Panc1 (cell line): ENCODE results near the gene TXNIP. TPM values are rescaled to one million over a fixed set of nuclear protein-coding genes. Genes with fewer than 3 reads are reported as not detected.

Experiments
- ATAC-seq: fragments of 200-7000 bp; cut with Tn5 transposase; 2 replicates; pipeline ENCODE4 v1.9.1; 2020; ENCODE audit warnings: mild to moderate bottlenecking, moderate library complexity
- BruUV-seq: library from RNA; stranded (reverse); fragments of 400-500 nt; replicated peaks from 2 replicates; lab custom pipeline; 2021; lab: Mats Ljungman, UMichigan
- CTCF ChIA-PET: fragments of 300-600 bp; sonication (Branson Sonifier 250); formaldehyde crosslinking; loops from one replicate; lab custom pipeline; 2022; ENCODE audit warnings: antibody characterized with exemption; lab: Charles Lee
- POLR2A ChIA-PET: fragments of 300-600 bp; sonication (Branson Sonifier 250); formaldehyde crosslinking; loops from one replicate; lab custom pipeline; 2022; ENCODE audit warnings: antibody characterized with exemption; lab: Charles Lee
- DNase-seq: peaks from one replicate; pipeline ENCODE4 v3.0.0-alpha.2; 2010; ENCODE audit warnings: low read depth, low spot score
- H3K27ac ChIP-seq: 2 replicates; pipeline ENCODE4 v1.5.1; 2011; ENCODE audit warnings: mild to moderate bottlenecking, low read length, inconsistent platforms
- H3K27me3 ChIP-seq: fragments of 200-500 bp; sonication (Bioruptor generic); 2 replicates; pipeline ENCODE4 v1.6.0; 2014; ENCODE audit warnings: low read length, inconsistent platforms; ENCODE audit not compliant: control insufficient read depth, insufficient read depth
- H3K36me3 ChIP-seq: fragments of 200-500 bp; sonication (Bioruptor generic); 2 replicates; pipeline ENCODE4 v1.5.1; 2014; ENCODE audit warnings: inconsistent platforms, mild to moderate bottlenecking, low read length, moderate library complexity; ENCODE audit not compliant: control insufficient read depth, insufficient read depth
- H3K4me1 ChIP-seq: 2 replicates; pipeline ENCODE4 v1.5.1; 2011; ENCODE audit warnings: inconsistent platforms, mild to moderate bottlenecking, low read length, moderate library complexity; ENCODE audit not compliant: control insufficient read depth, insufficient read depth
- H3K4me3 ChIP-seq, 2 experiments: 2 replicates each; pipeline ENCODE4 v1.5.1; 2011 to 2012; ENCODE audit warnings: low read depth in 2 of 2, low read length in 2 of 2, mild to moderate bottlenecking in 2 of 2, inconsistent platforms in 1 of 2, moderate library complexity in 1 of 2
- H3K9me3 ChIP-seq: fragments of 200-500 bp; sonication (Bioruptor generic); 2 replicates; pipeline ENCODE4 v1.5.1; 2014; ENCODE audit warnings: low read depth, mild to moderate bottlenecking, inconsistent platforms, low read length, moderate library complexity; ENCODE audit not compliant: control insufficient read depth, insufficient read depth
- POLR2AphosphoS5 ChIP-seq: IDR thresholded peaks from 2 replicates; pipeline ENCODE4 v1.6.1; 2012; ENCODE audit warnings: mild to moderate bottlenecking, low read depth, low read length, moderate library complexity
- SIN3A ChIP-seq: IDR thresholded peaks from 2 replicates; pipeline ENCODE4 v1.6.1; 2012; ENCODE audit warnings: low read depth, mild to moderate bottlenecking, low read length, moderate library complexity, borderline replicate concordance; ENCODE audit not compliant: insufficient read depth
- TCF7L2 ChIP-seq: IDR thresholded peaks from 2 replicates; pipeline ENCODE4 v1.6.1; 2011; ENCODE audit warnings: mild to moderate bottlenecking, low read depth, low read length, inconsistent platforms
- in situ Hi-C: cut with HindIII; loops from 2 replicates; pipeline ENCODE4 v1.10.0; 2016; ENCODE audit warnings: low sequenced_read_pairs, low pct_unique_long_range_greater_than_20kb
- intact Hi-C: fragments of 100-400 bp; cut with micrococcal nuclease; formaldehyde crosslinking; loops from one replicate; pipeline ENCODE4 v1.10.0; 2022; ENCODE audit not compliant: unreplicated experiment
- total RNA-seq: library from RNA; stranded (reverse); gene quantifications from one replicate; pipeline ENCODE4 v1.2.1, GENCODE V29; 2021; ENCODE audit not compliant: unreplicated experiment
- TF ChIP-seq, protein P1 (sequence below): fragments of 450-650 bp; IDR thresholded peaks from 2 replicates; pipeline ENCODE4 v1.5.1; 2017; ENCODE audit warnings: mild to moderate bottlenecking
- TF ChIP-seq, protein P2 (sequence below), 2 experiments: IDR thresholded peaks; 2 replicates each; pipeline ENCODE4 v1.6.1; 2011 to 2012; ENCODE audit warnings: low read depth in 2 of 2, control low read depth in 1 of 2, low read length in 1 of 2, mild to moderate bottlenecking in 1 of 2, moderate library complexity in 1 of 2; ENCODE audit not compliant: insufficient read depth in 1 of 2

TXNIP gene
- total RNA-seq, 1 experiment from 2014 or later = 15.2 TPM

GRCh38 chr1:145994391-145995120 is 1.8 kb downstream of the TXNIP start:
- POLR2A ChIA-PET = no interaction called here

GRCh38 chr1:145993618-145994390 is 2.6 kb downstream of the TXNIP start:
- peaks cover 12% of the 10 kb centered on the region for H3K4me1 ChIP-seq
- ATAC-seq (no peak), DNase-seq (no peak)
- H3K36me3 ChIP-seq = peaks cover 2% of the 10 kb centered on the region; the same call in 1 of the 2 replicates
- H3K9me3 ChIP-seq = no peaks in the 10 kb centered on the region
- no TSS peak for BruUV-seq
- no peaks in the 10 kb centered on the region; the same call in 1 of the 2 replicates for H3K27me3 ChIP-seq
- POLR2A ChIA-PET = no interaction called here
- peak overlapping the region; percentile 61 to 73; a peak in 1 of 4 replicates for H3K4me3 ChIP-seq
- CTCF ChIA-PET = interaction anchor here (0.6 kb wide), 1 partner anchor 149 kb away, joined by 5 read pairs; the partner anchor contains the start of gene NUDT17
- TF ChIP-seq, protein P1, sequence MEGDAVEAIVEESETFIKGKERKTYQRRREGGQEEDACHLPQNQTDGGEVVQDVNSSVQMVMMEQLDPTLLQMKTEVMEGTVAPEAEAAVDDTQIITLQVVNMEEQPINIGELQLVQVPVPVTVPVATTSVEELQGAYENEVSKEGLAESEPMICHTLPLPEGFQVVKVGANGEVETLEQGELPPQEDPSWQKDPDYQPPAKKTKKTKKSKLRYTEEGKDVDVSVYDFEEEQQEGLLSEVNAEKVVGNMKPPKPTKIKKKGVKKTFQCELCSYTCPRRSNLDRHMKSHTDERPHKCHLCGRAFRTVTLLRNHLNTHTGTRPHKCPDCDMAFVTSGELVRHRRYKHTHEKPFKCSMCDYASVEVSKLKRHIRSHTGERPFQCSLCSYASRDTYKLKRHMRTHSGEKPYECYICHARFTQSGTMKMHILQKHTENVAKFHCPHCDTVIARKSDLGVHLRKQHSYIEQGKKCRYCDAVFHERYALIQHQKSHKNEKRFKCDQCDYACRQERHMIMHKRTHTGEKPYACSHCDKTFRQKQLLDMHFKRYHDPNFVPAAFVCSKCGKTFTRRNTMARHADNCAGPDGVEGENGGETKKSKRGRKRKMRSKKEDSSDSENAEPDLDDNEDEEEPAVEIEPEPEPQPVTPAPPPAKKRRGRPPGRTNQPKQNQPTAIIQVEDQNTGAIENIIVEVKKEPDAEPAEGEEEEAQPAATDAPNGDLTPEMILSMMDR = no peak
- no peak for TF ChIP-seq TCF7L2
- TF ChIP-seq SIN3A = no peak
- TF ChIP-seq, protein P2, sequence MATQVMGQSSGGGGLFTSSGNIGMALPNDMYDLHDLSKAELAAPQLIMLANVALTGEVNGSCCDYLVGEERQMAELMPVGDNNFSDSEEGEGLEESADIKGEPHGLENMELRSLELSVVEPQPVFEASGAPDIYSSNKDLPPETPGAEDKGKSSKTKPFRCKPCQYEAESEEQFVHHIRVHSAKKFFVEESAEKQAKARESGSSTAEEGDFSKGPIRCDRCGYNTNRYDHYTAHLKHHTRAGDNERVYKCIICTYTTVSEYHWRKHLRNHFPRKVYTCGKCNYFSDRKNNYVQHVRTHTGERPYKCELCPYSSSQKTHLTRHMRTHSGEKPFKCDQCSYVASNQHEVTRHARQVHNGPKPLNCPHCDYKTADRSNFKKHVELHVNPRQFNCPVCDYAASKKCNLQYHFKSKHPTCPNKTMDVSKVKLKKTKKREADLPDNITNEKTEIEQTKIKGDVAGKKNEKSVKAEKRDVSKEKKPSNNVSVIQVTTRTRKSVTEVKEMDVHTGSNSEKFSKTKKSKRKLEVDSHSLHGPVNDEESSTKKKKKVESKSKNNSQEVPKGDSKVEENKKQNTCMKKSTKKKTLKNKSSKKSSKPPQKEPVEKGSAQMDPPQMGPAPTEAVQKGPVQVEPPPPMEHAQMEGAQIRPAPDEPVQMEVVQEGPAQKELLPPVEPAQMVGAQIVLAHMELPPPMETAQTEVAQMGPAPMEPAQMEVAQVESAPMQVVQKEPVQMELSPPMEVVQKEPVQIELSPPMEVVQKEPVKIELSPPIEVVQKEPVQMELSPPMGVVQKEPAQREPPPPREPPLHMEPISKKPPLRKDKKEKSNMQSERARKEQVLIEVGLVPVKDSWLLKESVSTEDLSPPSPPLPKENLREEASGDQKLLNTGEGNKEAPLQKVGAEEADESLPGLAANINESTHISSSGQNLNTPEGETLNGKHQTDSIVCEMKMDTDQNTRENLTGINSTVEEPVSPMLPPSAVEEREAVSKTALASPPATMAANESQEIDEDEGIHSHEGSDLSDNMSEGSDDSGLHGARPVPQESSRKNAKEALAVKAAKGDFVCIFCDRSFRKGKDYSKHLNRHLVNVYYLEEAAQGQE (IDR thresholded peaks at IDR 0.05; ENCODE audit: insufficient read depth in 1 of 2, low read depth in 2 of 2, low read length in 1 of 2) = no peak
- no peak for TF ChIP-seq POLR2AphosphoS5
- in situ Hi-C loops = no loop called here
- H3K27ac ChIP-seq = no peak overlapping the region
- intact Hi-C loops = no loop called here

More at GRCh38 chr1:145994391-145995120, 1.8 kb downstream of the TXNIP start:
- intact Hi-C loops = no loop called here
- H3K27me3 ChIP-seq = no peaks in the 10 kb centered on the region; the same call in 1 of the 2 replicates
- BruUV-seq = TSS peak; percentile 73
- no peak overlapping the region for H3K27ac ChIP-seq
- CTCF ChIA-PET = interaction anchor here (0.6 kb wide), 1 partner anchor 149 kb away, joined by 5 read pairs; the partner anchor contains the start of gene NUDT17
- DNase-seq = no peak
- in situ Hi-C loops = no loop called here
- H3K4me3 ChIP-seq = peak overlapping the region; percentile 61 to 73; a peak in 3 of 4 replicates
- ATAC-seq = no peak
- peaks cover 14% of the 10 kb centered on the region for H3K4me1 ChIP-seq
- TF ChIP-seq TCF7L2 = no peak
- TF ChIP-seq, protein P1 = no peak
- TF ChIP-seq POLR2AphosphoS5 = no peak
- H3K36me3 ChIP-seq = peaks cover 2% of the 10 kb centered on the region; the same call in 1 of the 2 replicates
- H3K9me3 ChIP-seq = no peaks in the 10 kb centered on the region
